NCI-H2196 treated with DMSO at 0.1 percent for 48 hours (cell line): ENCODE results near the gene DHRS7.
A peak's percentile ranks its signal among the peaks of the same experiment; 100 is the strongest.

Experiments used
- DNase-seq: peaks from one replicate; lab custom pipeline; 2025; ENCODE audit not compliant: unreplicated experiment; lab: John Stamatoyannopoulos, UW

The DHRS7 gene

DNA sequence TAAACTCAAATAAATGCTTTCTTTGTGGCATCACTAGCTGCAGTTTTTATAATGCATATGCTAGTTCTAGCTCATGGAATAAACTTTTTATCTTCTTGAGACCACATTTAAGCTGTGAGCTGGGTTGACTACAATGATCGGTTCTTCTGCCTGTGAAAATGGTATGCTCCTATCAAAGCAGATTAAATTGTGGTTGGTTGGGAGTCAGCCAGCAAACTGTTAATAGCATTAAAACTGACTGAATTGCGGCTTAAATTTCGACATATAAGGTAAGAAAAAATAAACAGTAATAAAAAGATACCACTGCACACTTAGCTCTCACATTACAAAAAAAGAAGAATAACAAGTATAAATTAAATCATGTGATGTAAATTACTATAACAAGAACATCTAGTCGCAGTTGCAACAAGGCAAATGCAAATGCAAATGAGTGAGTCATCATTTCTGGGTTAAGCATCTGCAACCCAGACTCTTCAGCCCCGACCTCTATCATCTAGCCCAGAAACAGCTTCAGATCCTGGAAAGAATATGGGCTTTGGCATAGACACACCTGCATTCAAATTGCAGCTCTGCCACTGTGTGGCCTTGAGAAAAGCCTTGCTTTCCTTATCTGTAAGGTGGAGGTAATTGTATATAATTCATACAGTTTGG, 19.8 kb upstream of the DHRS7 start:
- peak; percentile 45 for DNase-seq

- peak; percentile 43 for DNase-seq
These were observed 19.1 kb upstream of the DHRS7 start for GRCh38 chr14:60184146-60184904.

GRCh38 chr14:60183741-60184140, 18.5 kb upstream of the DHRS7 start:
- DNase-seq: no peak

GRCh38 chr14:60183138-60183537, 17.9 kb upstream of the DHRS7 start:
- no peak for DNase-seq

GRCh38 chr14:60179431-60179869, 14.3 kb upstream of the DHRS7 start:
- no peak for DNase-seq

DNA sequence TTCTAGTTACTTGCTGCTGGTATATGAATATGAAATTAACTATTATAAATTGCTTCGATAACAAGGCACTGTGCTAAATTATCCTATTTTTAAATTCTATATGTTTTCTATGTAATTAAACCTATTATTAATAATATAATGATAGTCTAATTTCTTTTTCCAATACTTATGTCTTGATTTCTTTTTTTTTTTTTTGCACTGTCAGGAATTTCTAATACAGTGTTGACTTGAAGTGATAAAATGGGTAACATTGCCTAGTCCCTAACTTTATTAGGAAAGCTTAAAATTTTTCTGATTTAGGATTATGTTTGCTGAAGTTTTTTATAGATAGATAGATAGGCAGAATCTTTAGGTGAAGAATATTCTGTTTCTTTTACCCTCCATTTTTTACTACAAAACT, 13.6 kb upstream of the DHRS7 start:
- no peak for DNase-seq

DNA sequence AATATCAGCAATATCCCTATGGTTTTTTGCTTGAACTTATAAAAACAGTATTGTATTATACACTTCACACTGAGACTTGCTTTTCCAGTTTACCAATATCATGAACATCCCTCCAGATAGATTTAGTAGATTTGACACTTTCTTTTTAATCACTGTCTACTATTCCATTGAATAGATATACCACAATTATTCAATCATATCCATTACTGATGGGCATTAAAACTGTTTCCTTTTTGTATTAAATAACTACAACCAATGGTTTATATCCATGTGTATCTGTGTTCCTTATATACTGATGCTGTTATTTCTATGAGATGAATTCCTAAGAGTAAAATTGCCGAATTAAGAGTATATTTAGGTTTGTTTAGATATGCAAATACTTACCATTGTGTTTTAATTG, 13.0 kb upstream of the DHRS7 start:
- DNase-seq: no peak

DNA sequence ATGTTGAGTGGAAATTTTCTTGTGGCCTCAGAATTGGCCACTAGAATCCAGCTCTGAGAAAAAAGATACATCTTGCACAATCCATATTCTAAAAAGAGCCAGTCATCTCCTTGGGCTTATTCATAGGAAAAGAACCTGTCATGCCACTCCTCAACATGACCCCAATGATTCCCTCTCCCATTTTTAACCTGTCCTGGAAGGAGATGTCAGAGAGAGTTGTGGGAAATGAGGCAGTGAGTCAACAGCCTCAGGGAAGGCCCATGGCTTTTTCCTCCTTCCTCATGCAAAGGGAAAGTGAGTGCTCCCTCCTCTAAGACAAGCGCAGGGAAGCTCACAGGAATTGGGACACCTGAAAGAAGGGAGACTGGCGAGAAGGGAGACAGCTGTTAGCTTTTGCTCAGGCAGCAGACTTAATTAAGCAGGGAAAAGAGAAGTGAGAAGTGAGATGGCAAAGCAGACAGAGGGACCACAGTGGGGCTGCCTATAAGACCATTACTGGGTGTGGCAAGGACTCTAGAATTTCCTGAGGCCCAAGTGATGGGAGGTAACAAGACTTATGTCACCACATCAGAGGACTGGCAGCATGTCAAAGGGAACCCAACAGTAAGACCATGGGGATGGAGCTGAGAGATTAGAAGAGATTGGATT, 10.2 kb upstream of the DHRS7 start:
- no peak for DNase-seq

DNA sequence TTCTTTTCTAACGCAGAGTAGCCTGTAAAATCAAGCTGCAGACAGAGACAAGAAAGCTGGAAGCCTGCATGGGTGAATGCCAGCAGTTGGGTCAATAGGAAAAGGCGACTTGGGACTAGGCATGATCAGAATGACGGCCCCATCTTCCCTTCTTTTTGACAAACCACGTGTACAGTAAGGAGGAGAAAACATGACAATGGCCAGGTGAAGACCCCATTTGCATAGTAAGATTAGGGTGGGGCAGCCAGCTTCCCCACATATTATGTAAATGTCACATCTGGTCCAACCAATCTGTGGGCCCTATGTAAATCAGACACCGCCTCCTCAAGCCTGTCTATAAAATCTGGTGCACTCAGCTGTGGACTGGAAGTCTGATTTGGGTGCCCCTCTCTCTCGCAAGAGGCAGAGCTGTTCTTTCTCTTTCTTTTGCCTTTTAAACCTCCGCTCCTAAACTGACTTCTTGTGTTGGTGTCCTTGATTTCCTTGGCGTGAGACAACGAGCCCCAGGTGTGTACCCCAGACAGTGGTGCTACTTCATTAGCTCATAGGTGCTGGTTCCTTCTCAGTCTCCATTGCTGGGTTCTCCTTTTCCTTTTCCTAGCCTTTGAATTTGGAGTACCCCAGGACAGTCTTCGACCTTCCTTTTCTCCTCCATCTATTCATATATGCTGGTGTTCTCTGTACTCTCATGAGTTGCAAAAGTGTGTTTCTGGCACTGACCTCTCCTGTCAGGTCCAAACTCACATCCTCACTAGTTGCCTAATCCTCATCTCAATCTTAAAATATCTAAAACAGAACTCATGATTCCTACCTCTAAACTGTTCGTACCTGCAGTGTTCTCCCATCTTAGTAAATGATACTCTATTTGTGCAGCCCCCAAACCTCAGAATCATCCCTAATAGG, 9.4 kb upstream of the DHRS7 start:
- no peak for DNase-seq

DNA sequence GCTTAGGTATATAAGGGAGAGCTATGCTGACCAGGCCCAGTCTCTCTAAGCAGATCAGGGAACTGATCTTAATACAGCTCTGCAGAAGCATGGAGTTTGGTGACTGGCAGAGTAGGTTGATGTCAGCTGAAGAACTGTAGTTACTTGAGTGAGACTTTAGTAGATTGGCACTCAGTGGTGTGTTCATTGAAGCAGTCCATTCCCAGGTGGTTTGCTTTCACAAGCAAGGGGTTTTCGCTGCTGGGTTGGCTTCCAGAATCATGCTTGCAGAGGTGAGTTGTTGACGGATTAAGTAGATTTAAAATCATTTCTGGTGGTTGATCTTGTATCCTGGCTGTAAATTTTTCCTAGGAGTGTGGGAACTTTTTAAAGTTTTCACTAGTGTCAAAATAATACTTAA, 6.5 kb upstream of the DHRS7 start:
- DNase-seq: no peak

DNA sequence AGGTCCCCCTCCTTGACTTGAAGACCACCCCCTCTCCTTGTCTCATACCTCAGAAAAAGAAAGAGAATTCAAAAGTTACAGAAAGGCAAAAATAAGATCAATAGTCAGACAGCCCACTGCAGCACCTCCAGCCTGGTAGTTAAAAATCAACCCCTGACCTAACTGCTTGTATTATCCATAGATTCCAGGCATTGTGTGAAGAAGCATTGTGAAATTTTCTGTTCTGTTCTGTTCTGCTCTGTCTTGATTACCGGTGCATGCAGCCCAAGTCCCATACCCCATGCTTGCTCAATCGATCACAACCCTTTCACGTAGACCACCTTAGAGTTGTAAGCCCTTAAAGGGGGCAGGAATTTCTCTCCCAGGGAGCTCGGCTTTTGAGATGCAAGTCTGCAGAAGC, 5.8 kb upstream of the DHRS7 start:
- no peak for DNase-seq

DNA sequence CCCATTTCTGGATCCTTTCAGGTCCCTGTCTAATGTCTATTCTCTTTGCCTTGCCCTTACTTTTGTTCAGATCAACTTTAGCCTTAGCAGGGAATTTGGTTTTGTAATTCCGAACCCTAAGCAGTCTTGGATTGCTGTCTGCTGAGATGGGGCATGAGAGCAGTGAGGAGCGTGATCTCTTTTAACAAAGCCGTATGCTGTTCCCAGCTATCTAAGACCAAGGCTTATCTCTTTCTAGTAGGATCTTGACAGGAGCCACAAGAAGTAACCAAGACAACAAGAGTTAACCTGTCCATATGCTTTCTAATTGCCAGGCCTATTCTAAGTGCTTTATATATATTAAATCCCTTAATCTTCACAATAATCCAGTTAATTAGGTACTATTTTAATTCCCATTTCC, 4.5 kb upstream of the DHRS7 start:
- DNase-seq: no peak

DNA sequence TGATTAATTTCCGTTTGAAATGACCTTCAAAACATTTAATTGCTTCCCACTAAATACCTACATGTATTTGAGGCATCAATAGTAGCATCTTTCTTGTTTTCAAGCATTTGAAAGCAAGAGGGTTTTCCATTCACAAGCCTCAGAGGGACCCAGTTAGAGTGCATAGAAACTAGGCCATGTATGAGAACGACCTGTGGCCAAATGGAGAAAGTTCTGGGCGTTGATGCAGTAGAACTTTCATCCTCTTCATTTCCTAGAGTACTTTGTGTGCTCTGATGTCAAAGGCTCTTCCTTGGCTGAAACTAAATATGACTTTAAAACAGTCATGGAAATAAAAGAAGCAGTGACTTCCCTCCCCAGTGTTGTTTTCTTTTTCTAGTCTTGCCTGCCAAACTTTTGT, 944 bp upstream of the DHRS7 start:
- no peak for DNase-seq

DNA sequence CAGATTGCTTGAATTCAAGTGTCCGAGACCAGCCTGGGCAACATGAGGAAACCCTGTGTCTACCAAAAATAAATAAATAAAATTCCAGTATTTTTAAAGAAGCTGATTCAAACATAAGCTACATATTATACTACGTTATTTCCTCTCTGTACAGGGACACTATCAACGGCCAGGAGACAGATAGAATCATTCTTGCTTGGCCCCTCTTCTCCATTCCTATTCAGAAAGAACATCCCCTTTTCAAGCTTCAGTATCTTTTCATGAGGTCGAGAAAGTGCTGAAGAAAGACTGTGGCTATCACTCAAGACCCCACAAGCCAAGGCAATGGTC, 314 bp upstream of the DHRS7 start:
- DNase-seq: no peak

DNA sequence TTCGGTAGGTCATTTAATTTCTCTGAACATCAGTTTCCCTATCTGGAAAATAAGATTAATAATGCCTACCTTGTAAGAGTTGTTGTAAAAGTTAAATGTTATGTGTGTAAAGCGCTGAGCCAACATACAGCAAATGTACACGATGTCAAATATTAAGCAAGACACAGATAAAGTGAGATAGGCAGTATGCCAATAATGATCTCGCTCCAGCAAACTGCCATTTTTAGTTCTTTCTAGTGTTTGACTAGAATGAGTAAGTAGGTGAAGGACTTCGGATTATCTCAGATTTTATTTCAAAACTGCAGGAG, 840 bp downstream of the DHRS7 start:
- no peak for DNase-seq

DNA sequence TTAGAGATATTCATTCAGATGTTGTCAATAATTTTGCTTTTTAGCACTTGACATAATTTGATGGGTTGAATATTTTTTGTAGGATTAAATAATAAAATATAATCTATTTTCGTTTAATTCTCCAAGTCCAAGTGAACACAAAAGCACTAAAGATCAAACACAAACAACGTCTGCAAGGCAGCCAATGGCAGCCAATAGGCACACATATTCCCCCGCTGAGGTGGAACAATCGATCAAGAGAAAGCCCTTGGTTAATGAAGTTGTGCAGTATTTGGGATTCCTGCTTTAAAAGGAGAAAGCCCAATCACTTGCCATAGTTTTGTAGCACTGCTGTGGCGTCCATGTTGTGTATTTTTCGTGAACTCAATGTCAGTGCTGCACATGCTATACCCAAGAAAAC, 1.5 kb downstream of the DHRS7 start:
- no peak for DNase-seq

DNA sequence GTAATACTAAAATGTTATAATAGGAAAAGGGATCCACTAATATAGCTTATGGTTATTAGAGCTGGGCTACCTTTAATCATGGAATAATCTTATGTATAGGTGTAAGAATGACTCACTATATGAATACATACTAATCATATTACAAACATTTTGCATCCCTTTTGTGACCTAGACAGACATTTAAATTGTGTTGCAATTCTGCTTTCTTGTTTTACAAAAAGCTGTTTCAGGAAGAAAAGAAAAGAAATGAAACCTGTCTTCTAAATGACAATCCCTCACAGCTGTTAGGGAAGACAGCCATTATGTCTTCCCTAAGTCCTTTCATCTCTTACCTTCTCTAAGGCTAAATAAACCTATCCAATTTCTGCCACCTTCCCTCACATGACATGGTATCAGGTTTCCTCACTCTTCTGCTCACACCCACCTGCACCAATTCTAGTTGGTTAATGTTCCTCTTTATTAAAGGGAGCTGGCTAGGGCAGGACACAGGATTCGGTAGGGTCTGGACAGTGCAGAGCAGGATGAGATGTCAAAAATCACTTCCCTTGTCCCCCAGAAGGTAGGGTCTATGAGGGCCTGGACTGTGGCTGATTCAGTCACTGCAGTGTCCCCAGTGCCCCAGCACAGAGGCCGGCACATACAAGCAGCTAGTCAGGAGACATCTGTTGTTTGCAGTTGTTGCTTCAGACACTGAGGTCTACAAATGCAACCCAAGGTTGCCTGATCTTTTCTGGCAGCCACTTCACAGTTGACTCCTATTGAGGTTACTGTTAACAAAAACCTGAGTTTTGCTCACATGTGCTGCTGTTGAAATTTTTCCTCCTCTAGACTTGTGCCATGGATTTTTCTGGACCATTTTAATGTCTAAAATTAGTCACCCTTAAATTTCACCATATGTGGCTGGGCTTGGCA, 3.7 kb downstream of the DHRS7 start:
- peak; percentile 73 for DNase-seq

DNA sequence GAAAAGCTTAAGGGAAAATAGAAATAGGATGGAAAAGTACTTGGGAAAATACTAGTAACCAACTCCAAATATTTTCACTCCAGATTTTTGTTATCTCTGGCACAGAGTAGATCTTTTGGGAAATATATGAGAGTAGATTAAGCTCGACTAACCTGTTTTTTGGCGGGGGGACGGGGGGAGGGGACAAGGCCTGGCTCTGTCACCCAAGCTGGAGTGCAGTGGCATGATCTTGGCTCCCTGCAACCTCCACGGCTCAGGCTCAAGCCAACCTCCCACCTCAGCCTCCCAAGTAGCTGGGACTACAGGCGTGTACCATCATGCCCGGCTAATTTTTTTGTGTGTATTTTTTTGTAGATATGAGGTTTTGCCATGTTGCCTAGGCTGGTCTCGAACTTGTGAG, 4.8 kb downstream of the DHRS7 start:
- DNase-seq: no peak

DNA sequence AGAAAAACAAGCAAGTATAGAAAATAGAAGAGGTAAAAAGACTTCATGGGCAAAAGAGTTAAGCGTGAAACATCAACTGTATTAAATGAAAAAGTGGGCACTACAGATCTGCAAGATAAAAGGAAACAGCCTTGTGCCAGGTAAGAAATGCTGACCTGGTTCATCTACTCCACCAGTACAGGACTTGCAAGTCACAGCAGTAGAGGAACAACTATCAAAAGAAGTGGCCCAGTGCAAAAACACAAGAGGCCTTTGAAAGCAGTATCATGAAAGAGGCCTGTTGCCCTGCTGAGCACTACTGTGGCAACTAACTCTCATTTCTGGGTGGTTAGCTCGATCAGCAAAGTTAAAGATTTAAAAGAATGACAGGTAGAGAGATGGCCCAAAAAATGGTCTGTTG, 10.5 kb downstream of the DHRS7 start:
- DNase-seq: no peak

DNA sequence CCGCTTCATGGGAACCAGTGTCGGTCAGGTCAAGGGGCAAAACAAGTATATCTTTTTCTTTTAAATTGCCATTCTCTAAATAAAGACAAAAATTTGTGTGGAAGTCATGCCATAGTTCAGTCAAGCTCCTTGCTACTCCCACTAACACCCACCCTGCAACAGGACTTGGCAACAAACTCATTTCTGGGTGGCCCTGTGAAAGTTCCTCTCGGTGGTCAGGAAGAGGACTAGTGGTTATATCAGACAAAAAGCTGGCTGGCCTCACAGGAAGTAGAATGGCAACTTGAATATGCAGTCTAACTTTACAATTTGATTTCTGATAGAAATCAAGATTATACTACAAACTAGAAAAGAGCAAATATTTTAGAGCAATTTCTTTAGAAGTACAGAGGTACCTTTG, 11.2 kb downstream of the DHRS7 start:
- DNase-seq: no peak

DNA sequence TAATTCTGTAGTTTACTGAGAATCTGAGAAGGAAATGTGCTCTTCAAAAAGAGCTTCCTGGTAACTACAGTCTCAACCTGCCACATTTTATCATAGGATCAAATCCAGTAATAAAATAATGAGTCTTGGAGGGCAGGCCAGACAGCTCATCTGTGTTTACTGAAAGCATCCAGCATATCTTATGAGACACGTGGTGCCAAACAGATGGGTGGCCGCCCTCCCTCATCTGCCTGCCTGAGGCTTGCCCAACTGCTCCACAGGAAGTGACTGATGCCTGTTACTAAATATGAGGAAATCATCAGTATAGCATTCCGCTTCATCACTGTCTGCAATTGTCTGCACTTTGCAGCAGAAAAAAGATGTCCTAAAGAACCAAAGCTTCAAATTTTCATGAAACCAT, 13.5 kb downstream of the DHRS7 start:
- peak; percentile 83 for DNase-seq
